Thymus (tissue), 11 donors: ENCODE results near the gene TRIM31. TPM values are rescaled to one million over a fixed set of nuclear protein-coding genes. Genes with fewer than 3 reads are reported as not detected.

ENCODE experiments used
- DNase-seq, 9 donors: peaks; one replicate each; pipeline ENCODE4 v3.0.0-alpha.2; 2013; ENCODE audit warnings: low spot score in 9 of 9, low read depth in 6 of 9, missing footprints in 1 of 9
- H3K27ac ChIP-seq, 2 donors: one replicate each; pipeline ENCODE4 v1.5.1; 2013; ENCODE audit warnings: control low read depth in 1 of 2, low read depth in 1 of 2, low read length in 1 of 2, mild to moderate bottlenecking in 1 of 2, moderate library complexity in 1 of 2
- H3K27me3 ChIP-seq, 2 donors: one replicate each; pipeline ENCODE4 v1.5.1; 2013; ENCODE audit warnings: low read length in 1 of 2; ENCODE audit not compliant: control insufficient read depth in 2 of 2, insufficient read depth in 1 of 2
- H3K36me3 ChIP-seq, 2 donors: one replicate each; pipeline ENCODE4 v1.5.1; 2013; ENCODE audit warnings: low read length in 1 of 2, mild to moderate bottlenecking in 1 of 2, moderate library complexity in 1 of 2; ENCODE audit not compliant: control insufficient read depth in 2 of 2, insufficient read depth in 2 of 2
- H3K4me1 ChIP-seq, 2 donors: one replicate each; pipeline ENCODE4 v1.5.1; 2013; ENCODE audit warnings: low read length in 2 of 2; ENCODE audit not compliant: control insufficient read depth in 2 of 2, insufficient read depth in 2 of 2
- H3K4me3 ChIP-seq, 2 donors: one replicate each; pipeline ENCODE4 v1.5.1; 2013; ENCODE audit warnings: low read length in 2 of 2, control low read depth in 1 of 2, mild to moderate bottlenecking in 1 of 2
- H3K9me3 ChIP-seq, 2 donors: one replicate each; pipeline ENCODE4 v1.5.1; 2013; ENCODE audit warnings: low read length in 1 of 2, mild to moderate bottlenecking in 1 of 2; ENCODE audit not compliant: control insufficient read depth in 2 of 2, insufficient read depth in 1 of 2
- WGBS: extraction: QIAGEN DNeasy Blood & Tissue Kit; methylation state at CpG from one replicate; pipeline ENCODE4 v1.1.7; 2013; 5-methylcytosine and 5-hydroxymethylcytosine counted together
- polyA plus RNA-seq: library from polyadenylated mRNA; stranded (reverse); fragments of 200-250 nt; gene quantifications from one replicate; pipeline ENCODE4 v1.2.3, GENCODE V29; 2013
- total RNA-seq: library from RNA; stranded (reverse); fragments of 120-200 nt; gene quantifications from one replicate; pipeline ENCODE4 v1.2.4, GENCODE V29; 2013
- donor health status: healthy.

TRIM31 gene
- total and polyA plus RNA-seq, 2 donors, result 0.28 to 1.4 TPM

- Histone ChIP-seq H3K27me3 (peaks cover 33 to 92% of the 10 kb centered on the region in 2 donors), H3K4me1 (peaks cover 18 to 35% of the 10 kb centered on the region in 2 donors), H3K9me3 (peaks cover 0 to 6% of the 10 kb centered on the region in 2 donors), H3K27ac (no peak overlapping the region), H3K4me3 (no peak overlapping the region), H3K36me3 (no peaks in the 10 kb centered on the region)
- no peak for DNase-seq
- WGBS, result 87% methylated on average over 2 of the region's 2 CpGs
These were observed 8.2 kb downstream of the TRIM31 start for GRCh38 chr6:30104661-30105060.

DNA sequence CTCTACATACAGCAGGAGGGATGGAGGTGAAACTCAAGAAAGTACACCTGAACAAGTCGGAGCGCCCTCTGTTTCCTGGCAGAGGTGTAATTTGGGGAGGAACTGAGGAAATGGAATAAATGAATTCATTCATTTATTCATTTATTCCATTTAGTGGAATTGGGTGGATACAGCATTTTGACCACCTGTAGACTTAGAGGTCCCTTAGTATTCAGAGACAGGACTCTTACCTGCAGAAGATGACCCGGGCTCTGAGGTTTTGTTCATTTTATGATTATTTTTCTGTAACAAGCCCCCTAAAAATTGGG is 9.1 kb downstream of the TRIM31 start:
- Histone ChIP-seq H3K36me3 (no peaks in the 10 kb centered on the region), H3K9me3 (peaks cover 0 to 6% of the 10 kb centered on the region in 2 donors), H3K4me3 (peak overlapping the region; percentile 35 to 46), H3K27ac (no peak overlapping the region), H3K27me3 (peaks cover 37 to 92% of the 10 kb centered on the region in 2 donors), H3K4me1 (peaks cover 18 to 35% of the 10 kb centered on the region in 2 donors)
- DNase-seq, result no peak
- 52% methylated on average over 3 of the region's 3 CpGs for WGBS

GRCh38 chr6:30102970-30103871 is 9.7 kb downstream of the TRIM31 start:
- Histone ChIP-seq H3K27me3 (peaks cover 41 to 93% of the 10 kb centered on the region in 2 donors), H3K4me1 (peaks cover 18 to 41% of the 10 kb centered on the region in 2 donors), H3K36me3 (no peaks in the 10 kb centered on the region), H3K4me3 (peak overlapping the region; percentile 35 to 46), H3K9me3 (peaks cover 0 to 6% of the 10 kb centered on the region in 2 donors), H3K27ac (no peak overlapping the region)
- WGBS, result 2% methylated on average over 36 of the region's 36 CpGs
- DNase-seq, result peak; percentile 64 to 95 (median 82)

DNA sequence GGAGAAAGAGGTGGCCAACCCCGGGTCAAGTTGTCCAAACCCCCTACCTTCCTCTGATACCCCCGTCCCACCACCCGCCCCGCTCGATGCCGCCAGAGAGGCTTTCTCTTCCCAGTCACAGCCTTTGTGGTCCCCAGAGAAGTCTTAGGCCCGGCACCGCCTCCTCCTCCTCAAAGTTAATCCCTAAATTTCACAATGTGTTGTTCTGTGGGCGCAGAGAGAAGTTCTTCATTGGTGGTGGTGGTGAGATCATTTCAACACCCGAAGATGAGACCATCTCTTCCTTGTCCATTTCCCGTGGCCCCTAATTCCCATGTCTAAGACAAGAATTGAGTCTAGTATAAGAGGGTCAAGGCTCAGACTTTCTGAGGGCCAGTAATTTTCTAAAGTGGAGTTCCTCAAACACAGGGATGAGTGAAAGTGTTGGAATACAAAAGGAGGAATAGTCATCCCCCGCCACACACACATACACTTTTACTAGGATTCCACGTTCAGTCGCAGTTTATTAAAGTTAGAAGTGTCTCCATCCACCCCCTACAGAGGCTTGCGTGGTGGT is 10.4 kb downstream of the TRIM31 start:
- DNase-seq, result no peak
- no peaks in the 10 kb centered on the region for H3K36me3 ChIP-seq
- no peak overlapping the region for H3K27ac ChIP-seq
- H3K4me1 ChIP-seq, result peaks cover 18 to 47% of the 10 kb centered on the region in 2 donors
- peak overlapping the region; percentile 17 to 48 for H3K4me3 ChIP-seq
- 61% methylated on average over 15 of the region's 15 CpGs for WGBS
- peaks cover 0 to 6% of the 10 kb centered on the region in 2 donors for H3K9me3 ChIP-seq
- peaks cover 41 to 94% of the 10 kb centered on the region in 2 donors for H3K27me3 ChIP-seq

- H3K36me3 ChIP-seq, result no peaks in the 10 kb centered on the region
- peak overlapping the region; percentile 17 to 48 for H3K4me3 ChIP-seq
- peak in 5 of 9 donors; percentile 49 to 59 (median 54) for DNase-seq
- peaks cover 45 to 96% of the 10 kb centered on the region in 2 donors for H3K27me3 ChIP-seq
- peaks cover 18 to 53% of the 10 kb centered on the region in 2 donors for H3K4me1 ChIP-seq
- whole genome bisulfite sequencing, result 5% methylated on average over 51 of the region's 51 CpGs
- H3K27ac ChIP-seq, result no peak overlapping the region
- peaks cover 0 to 6% of the 10 kb centered on the region in 2 donors for H3K9me3 ChIP-seq
These were observed 11.2 kb downstream of the TRIM31 start for GRCh38 chr6:30101444-30102413.

- Histone ChIP-seq H3K4me1 (peaks cover 18 to 53% of the 10 kb centered on the region in 2 donors), H3K27ac (no peak overlapping the region), H3K4me3 (peak overlapping the region in 1 of 2 donors; percentile 16), H3K36me3 (no peaks in the 10 kb centered on the region), H3K9me3 (peaks cover 0 to 6% of the 10 kb centered on the region in 2 donors), H3K27me3 (peaks cover 48 to 92% of the 10 kb centered on the region in 2 donors)
- peak in 1 of 9 donors; percentile 24 for DNase-seq
- 2% methylated on average over 47 of the region's 47 CpGs for WGBS
These were observed 12.1 kb downstream of the TRIM31 start for GRCh38 chr6:30100585-30101443.

DNA sequence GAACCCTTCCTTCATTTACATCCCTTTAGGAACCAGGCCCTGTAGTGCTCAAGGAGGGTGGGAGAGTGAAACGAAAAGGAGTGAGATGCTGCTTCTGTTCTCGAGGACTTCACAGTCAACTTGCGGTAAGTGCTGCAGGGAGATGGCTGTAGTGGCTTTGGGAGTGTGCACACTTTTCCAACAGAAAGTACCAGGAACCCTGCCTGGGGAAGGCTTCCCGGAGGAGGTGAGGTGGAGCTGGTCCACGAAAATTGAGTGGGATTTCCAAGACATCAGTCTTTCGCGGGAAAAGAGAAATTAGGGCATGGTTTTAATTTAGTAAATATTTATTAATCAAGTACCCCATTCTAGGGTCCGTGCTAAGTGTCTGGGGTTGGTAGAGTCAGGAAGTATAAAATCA is 12.7 kb downstream of the TRIM31 start:
- H3K4me1 ChIP-seq, result peaks cover 18 to 53% of the 10 kb centered on the region in 2 donors
- 39% methylated on average over 8 of the region's 8 CpGs for WGBS

More for the DNA sequence above, 12.7 kb downstream of the TRIM31 start:
- H3K27me3 ChIP-seq, result peaks cover 51 to 93% of the 10 kb centered on the region in 2 donors
- no peak for DNase-seq
- H3K9me3 ChIP-seq, result peaks cover 0 to 6% of the 10 kb centered on the region in 2 donors
- no peak overlapping the region for H3K4me3 ChIP-seq
- H3K36me3 ChIP-seq, result no peaks in the 10 kb centered on the region
- H3K27ac ChIP-seq, result no peak overlapping the region
